ENCODE data around the gene UNC13B.
"Not testable (repeated sequence)": the region's sequence is repeated elsewhere in the genome, so short reads cannot be mapped to it uniquely, and the experiment has no call there.

UNC13B gene

GRCh38 chr9:35229066-35229778 is 67.4 kb downstream of the UNC13B start:
- DNase-seq = no peak

- no peak for DNase-seq
These were observed 68.0 kb downstream of the UNC13B start for GRCh38 chr9:35229779-35230143.

- DNase-seq = no peak
These were observed 71.2 kb downstream of the UNC13B start for GRCh38 chr9:35232867-35233544.

- no peak for DNase-seq
These were observed 74.9 kb downstream of the UNC13B start for GRCh38 chr9:35236692-35237091.

GRCh38 chr9:35237311-35237710 is 75.5 kb downstream of the UNC13B start:
- DNase-seq = no peak

- DNase-seq = not testable (repeated sequence)
These were observed 84.1 kb downstream of the UNC13B start for GRCh38 chr9:35245945-35246344.

GRCh38 chr9:35253075-35253474 is 91.3 kb downstream of the UNC13B start:
- no peak for DNase-seq

GRCh38 chr9:35254237-35254636 is 92.4 kb downstream of the UNC13B start:
- DNase-seq = no peak

- DNase-seq = no peak
These were observed 93.4 kb downstream of the UNC13B start for GRCh38 chr9:35254984-35255857.

GRCh38 chr9:35257986-35258659 is 96.3 kb downstream of the UNC13B start:
- no peak for DNase-seq

GRCh38 chr9:35258660-35259474 is 97.1 kb downstream of the UNC13B start:
- DNase-seq = peak; percentile 10 to 23

GRCh38 chr9:35260186-35260585 is 98.4 kb downstream of the UNC13B start:
- no peak for DNase-seq

GRCh38 chr9:35262064-35262463 is 100.3 kb downstream of the UNC13B start:
- no peak for DNase-seq

- no peak for DNase-seq
These were observed 105.9 kb downstream of the UNC13B start for GRCh38 chr9:35267710-35268109.

GRCh38 chr9:35269919-35270318 is 108.1 kb downstream of the UNC13B start:
- DNase-seq = no peak

- DNase-seq = no peak
These were observed 109.8 kb downstream of the UNC13B start for GRCh38 chr9:35271637-35272036.

- DNase-seq = no peak
These were observed 111.2 kb downstream of the UNC13B start for GRCh38 chr9:35272989-35273388.

- no peak for DNase-seq
These were observed 111.8 kb downstream of the UNC13B start for GRCh38 chr9:35273591-35273990.

- DNase-seq = no peak
These were observed 113.2 kb downstream of the UNC13B start for GRCh38 chr9:35274993-35275392.

GRCh38 chr9:35277171-35277520 is 115.3 kb downstream of the UNC13B start:
- DNase-seq = no peak

GRCh38 chr9:35277628-35278359 is 116.0 kb downstream of the UNC13B start:
- DNase-seq = no peak

GRCh38 chr9:35279946-35280345 is 118.1 kb downstream of the UNC13B start:
- DNase-seq = no peak
